ENCODE data around the gene MATR3. TPM values are rescaled to one million over a fixed set of nuclear protein-coding genes. Genes with fewer than 3 reads are reported as not detected.

MATR3 gene
- total and polyA plus RNA-seq, 2 donors (not counting 1 experiment from before 2014, with no cell fraction given): 175 to 183 TPM

DNA sequence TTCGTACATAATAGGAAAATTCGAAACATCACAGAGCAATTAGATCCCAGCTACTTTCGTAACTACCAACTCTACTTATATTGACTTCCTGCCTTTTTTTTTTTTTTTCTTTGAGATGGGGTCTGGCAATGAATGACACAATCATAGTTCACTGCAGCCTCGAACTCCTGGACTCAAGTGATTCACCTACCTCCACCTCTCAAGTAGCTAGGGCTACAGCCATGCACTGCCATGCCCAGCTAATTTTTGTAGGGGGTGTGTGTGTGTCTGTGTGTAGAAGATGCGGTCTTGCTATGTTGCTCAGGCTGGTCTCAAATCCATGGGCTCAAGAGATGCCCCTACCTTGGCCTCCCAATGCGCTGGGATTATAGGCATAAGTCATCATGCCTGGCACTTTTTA lies 42.3 kb downstream of the MATR3 start:
- TF ChIP-seq, protein P1, sequence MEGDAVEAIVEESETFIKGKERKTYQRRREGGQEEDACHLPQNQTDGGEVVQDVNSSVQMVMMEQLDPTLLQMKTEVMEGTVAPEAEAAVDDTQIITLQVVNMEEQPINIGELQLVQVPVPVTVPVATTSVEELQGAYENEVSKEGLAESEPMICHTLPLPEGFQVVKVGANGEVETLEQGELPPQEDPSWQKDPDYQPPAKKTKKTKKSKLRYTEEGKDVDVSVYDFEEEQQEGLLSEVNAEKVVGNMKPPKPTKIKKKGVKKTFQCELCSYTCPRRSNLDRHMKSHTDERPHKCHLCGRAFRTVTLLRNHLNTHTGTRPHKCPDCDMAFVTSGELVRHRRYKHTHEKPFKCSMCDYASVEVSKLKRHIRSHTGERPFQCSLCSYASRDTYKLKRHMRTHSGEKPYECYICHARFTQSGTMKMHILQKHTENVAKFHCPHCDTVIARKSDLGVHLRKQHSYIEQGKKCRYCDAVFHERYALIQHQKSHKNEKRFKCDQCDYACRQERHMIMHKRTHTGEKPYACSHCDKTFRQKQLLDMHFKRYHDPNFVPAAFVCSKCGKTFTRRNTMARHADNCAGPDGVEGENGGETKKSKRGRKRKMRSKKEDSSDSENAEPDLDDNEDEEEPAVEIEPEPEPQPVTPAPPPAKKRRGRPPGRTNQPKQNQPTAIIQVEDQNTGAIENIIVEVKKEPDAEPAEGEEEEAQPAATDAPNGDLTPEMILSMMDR (conservative IDR thresholded peaks at IDR 0.05 in 1 of 2, IDR thresholded peaks at IDR 0.05 in 1 of 2; ENCODE audit: low read depth in 1 of 2, low read length in 2 of 2): no peak
- no peak for TF ChIP-seq EZH2 (IDR thresholded peaks at IDR 0.05; ENCODE audit: low read length, missing control alignments)
- no peak for DNase-seq (ENCODE audit: low read depth in 2 of 2)
- Histone ChIP-seq H4K20me1 (ENCODE audit: control insufficient read depth, extremely low read depth, insufficient read depth, low read length) (no peaks in the 10 kb centered on the region), H2AFZ (ENCODE audit: low read length) (no peak overlapping the region), H3K4me1 (ENCODE audit: control insufficient read depth, extremely low read depth, insufficient read depth, low read length) (no peaks in the 10 kb centered on the region), H3K9me3 (ENCODE audit: control insufficient read depth, insufficient read depth, low read depth, low read length) (no peaks in the 10 kb centered on the region), H3K79me2 (ENCODE audit: control insufficient read depth, insufficient read depth, low read length) (no peaks in the 10 kb centered on the region), H3K27ac (ENCODE audit: insufficient read depth, low read length) (no peak overlapping the region), H3K4me2 (ENCODE audit: extremely low read depth, insufficient read depth, low read length) (no peak overlapping the region), H3K4me3 (replicated peaks in 1 of 4; ENCODE audit: control extremely low read depth in 1 of 4, insufficient read depth in 1 of 4, low read depth in 3 of 4, low read length in 4 of 4) (no peak overlapping the region), H3K36me3 (ENCODE audit: control insufficient read depth, insufficient read depth, low read length) (peaks cover 3% of the 10 kb centered on the region), H3K27me3 (ENCODE audit: control insufficient read depth, insufficient read depth, low read length) (no peaks in the 10 kb centered on the region), H3K9ac (ENCODE audit: insufficient read depth, low read length) (no peak overlapping the region)

DNA sequence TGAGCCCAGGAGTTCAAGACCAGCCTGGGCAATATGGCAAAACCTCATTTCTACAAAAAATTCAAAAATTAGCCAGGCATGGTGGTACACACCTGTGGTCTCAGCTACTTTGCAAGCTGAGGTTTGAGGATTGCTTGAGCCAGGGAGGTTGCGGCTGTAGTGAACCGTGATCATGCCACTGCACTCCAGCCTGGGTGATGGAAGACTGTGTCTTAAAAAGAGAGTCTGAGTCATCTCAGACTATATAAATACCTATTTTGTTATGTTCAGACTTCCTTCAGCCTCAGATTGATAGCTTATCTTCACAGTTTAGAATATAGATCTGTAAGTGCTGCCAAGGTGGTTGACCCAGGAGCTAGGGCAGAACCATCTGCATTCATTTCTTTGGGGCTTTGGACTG lies 46.5 kb downstream of the MATR3 start:
- peak in 1 of 2 donors; percentile 20 for DNase-seq (ENCODE audit: low read depth in 2 of 2)
- TF ChIP-seq EZH2 (IDR thresholded peaks at IDR 0.05; ENCODE audit: low read length, missing control alignments): no peak
- TF ChIP-seq, protein P1 (conservative IDR thresholded peaks at IDR 0.05 in 1 of 2, IDR thresholded peaks at IDR 0.05 in 1 of 2; ENCODE audit: low read depth in 1 of 2, low read length in 2 of 2): no peak
- H3K36me3 ChIP-seq (ENCODE audit: control insufficient read depth, insufficient read depth, low read length): no peaks in the 10 kb centered on the region

DNA sequence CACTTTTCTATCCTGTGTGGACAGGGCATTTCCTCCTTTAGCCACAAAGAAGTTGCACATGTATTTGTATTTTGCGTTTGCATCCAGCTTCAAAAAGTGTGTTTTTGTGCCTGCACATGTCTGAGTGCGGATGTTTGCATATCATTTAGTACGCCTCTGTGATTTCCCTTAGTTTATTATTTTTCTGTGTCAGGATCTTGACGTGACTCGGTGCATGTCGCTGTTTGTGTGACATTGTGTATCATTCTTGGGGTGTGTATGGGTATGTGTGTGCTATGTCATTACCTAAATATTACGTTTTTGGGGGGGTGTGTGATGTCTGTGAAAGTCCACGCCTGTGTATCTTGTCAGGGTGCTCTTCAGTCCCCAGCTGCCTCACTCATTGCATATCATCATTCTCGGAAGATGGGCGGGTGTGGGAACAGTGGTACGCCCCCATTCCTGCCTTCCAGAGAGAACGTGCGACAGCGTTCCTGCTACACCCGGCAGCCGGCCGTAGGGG lies 47.7 kb downstream of the MATR3 start:
- H3K27me3 ChIP-seq (ENCODE audit: control insufficient read depth, insufficient read depth, low read length): no peaks in the 10 kb centered on the region
- peak overlapping the region; percentile 55 for H3K4me2 ChIP-seq (ENCODE audit: extremely low read depth, insufficient read depth, low read length)
- no peak overlapping the region for H3K9ac ChIP-seq (ENCODE audit: insufficient read depth, low read length)
- no peak for DNase-seq (ENCODE audit: low read depth in 2 of 2)
- no peaks in the 10 kb centered on the region for H4K20me1 ChIP-seq (ENCODE audit: control insufficient read depth, extremely low read depth, insufficient read depth, low read length)
- no peaks in the 10 kb centered on the region for H3K9me3 ChIP-seq (ENCODE audit: control insufficient read depth, insufficient read depth, low read depth, low read length)
- H3K27ac ChIP-seq (ENCODE audit: insufficient read depth, low read length): peak overlapping the region; percentile 21
- peak overlapping the region; percentile 59 for H2AFZ ChIP-seq (ENCODE audit: low read length)
- H3K4me3 ChIP-seq (replicated peaks in 1 of 4; ENCODE audit: control extremely low read depth in 1 of 4, insufficient read depth in 1 of 4, low read depth in 3 of 4, low read length in 4 of 4): peak overlapping the region; percentile 15 to 98 (median 72)
- peaks cover 40% of the 10 kb centered on the region for H3K79me2 ChIP-seq (ENCODE audit: control insufficient read depth, insufficient read depth, low read length)
- H3K36me3 ChIP-seq (ENCODE audit: control insufficient read depth, insufficient read depth, low read length): no peaks in the 10 kb centered on the region
- TF ChIP-seq, protein P1 (conservative IDR thresholded peaks at IDR 0.05 in 1 of 2, IDR thresholded peaks at IDR 0.05 in 1 of 2; ENCODE audit: low read depth in 1 of 2, low read length in 2 of 2): no peak
- TF ChIP-seq EZH2 (IDR thresholded peaks at IDR 0.05; ENCODE audit: low read length, missing control alignments): no peak
- H3K4me1 ChIP-seq (ENCODE audit: control insufficient read depth, extremely low read depth, insufficient read depth, low read length): peaks cover 4% of the 10 kb centered on the region

More for the DNA sequence above, 46.5 kb downstream of the MATR3 start:
- Histone ChIP-seq H3K9me3 (ENCODE audit: control insufficient read depth, insufficient read depth, low read depth, low read length) (no peaks in the 10 kb centered on the region), H4K20me1 (ENCODE audit: control insufficient read depth, extremely low read depth, insufficient read depth, low read length) (no peaks in the 10 kb centered on the region), H3K4me2 (ENCODE audit: extremely low read depth, insufficient read depth, low read length) (no peak overlapping the region), H3K27me3 (ENCODE audit: control insufficient read depth, insufficient read depth, low read length) (no peaks in the 10 kb centered on the region), H3K79me2 (ENCODE audit: control insufficient read depth, insufficient read depth, low read length) (peaks cover 32% of the 10 kb centered on the region), H3K4me1 (ENCODE audit: control insufficient read depth, extremely low read depth, insufficient read depth, low read length) (peaks cover 4% of the 10 kb centered on the region), H3K4me3 (replicated peaks in 1 of 4; ENCODE audit: control extremely low read depth in 1 of 4, insufficient read depth in 1 of 4, low read depth in 3 of 4, low read length in 4 of 4) (no peak overlapping the region), H3K27ac (ENCODE audit: insufficient read depth, low read length) (no peak overlapping the region), H3K9ac (ENCODE audit: insufficient read depth, low read length) (no peak overlapping the region), H2AFZ (ENCODE audit: low read length) (no peak overlapping the region)

Data from fibroblast of lung (primary cell).